HepG2 (cell line): ENCODE data around the gene RRP36. TPM values are rescaled to one million over a fixed set of nuclear protein-coding genes. Genes with fewer than 3 reads are reported as not detected.

Source experiments
- BHLHE40 ChIP-seq: IDR thresholded peaks from 2 replicates; pipeline ENCODE4 v1.6.1; 2011; ENCODE audit warnings: low read length, improper control_type of control experiment
- BORCS8-MEF2B ChIP-seq: sonication (generic); formaldehyde crosslinking; IDR thresholded peaks from 2 replicates; pipeline ENCODE4 v1.8.0; 2022; ENCODE audit warnings: mild to moderate bottlenecking, missing genetic modification reagents
- CREM ChIP-seq, 2 experiments: sonication (generic) in 1 of 2; formaldehyde crosslinking in 1 of 2; IDR thresholded peaks; 2 replicates each; pipeline versions ENCODE4 v1.4.0 to v1.6.1; 2016 to 2020; ENCODE audit warnings: antibody characterized with exemption in 1 of 2, mild to moderate bottlenecking in 1 of 2, missing genetic modification reagents in 1 of 2
- ELK4 ChIP-seq: sonication (generic); formaldehyde crosslinking; IDR thresholded peaks from 2 replicates; pipeline ENCODE4 v1.9.0; 2021; ENCODE audit warnings: missing genetic modification reagents, borderline replicate concordance
- FOXC1 ChIP-seq: sonication (generic); formaldehyde crosslinking; IDR thresholded peaks from 2 replicates; pipeline ENCODE4 v1.8.0; 2022; ENCODE audit warnings: mild to moderate bottlenecking, missing genetic modification reagents, borderline replicate concordance
- FOXK1 ChIP-seq: sonication (generic); formaldehyde crosslinking; IDR thresholded peaks from 2 replicates; pipeline ENCODE4 v1.4.0; 2020; ENCODE audit warnings: low read depth, missing genetic modification reagents, borderline replicate concordance
- GATA4 ChIP-seq: sonication (generic); IDR thresholded peaks from 2 replicates; pipeline ENCODE4 v1.6.1; 2016; ENCODE audit warnings: antibody characterized with exemption, low read depth, borderline replicate concordance
- GMEB2 ChIP-seq: IDR thresholded peaks from 2 replicates; pipeline ENCODE4 v1.6.1; 2016; ENCODE audit warnings: missing biosample characterization, missing genetic modification reagents, low read depth
- MIER3 ChIP-seq: IDR thresholded peaks from 2 replicates; pipeline ENCODE4 v1.6.1; 2016; ENCODE audit warnings: missing compliant biosample characterization, borderline replicate concordance
- NFE2 ChIP-seq: sonication (generic); formaldehyde crosslinking; IDR thresholded peaks from 2 replicates; pipeline ENCODE4 v1.4.0; 2020; ENCODE audit warnings: missing genetic modification reagents
- SIX1 ChIP-seq: sonication (generic); formaldehyde crosslinking; IDR thresholded peaks from 2 replicates; pipeline ENCODE4 v1.4.0; 2020; ENCODE audit warnings: missing genetic modification reagents, borderline replicate concordance
- SNRNP70 ChIP-seq: fragments of 200-400 bp; formaldehyde crosslinking; IDR thresholded peaks from 2 replicates; pipeline ENCODE4 v1.6.1; 2017; ENCODE audit warnings: mild to moderate bottlenecking, low read depth, low read length, moderate library complexity
- SP4 ChIP-seq: sonication (generic); formaldehyde crosslinking; IDR thresholded peaks from 2 replicates; pipeline ENCODE4 v1.8.1; 2023; ENCODE audit warnings: mild to moderate bottlenecking, missing genetic modification reagents
- TBL1XR1 ChIP-seq: fragments of 150-350 bp; IDR thresholded peaks from 2 replicates; pipeline ENCODE4 v1.6.1; 2014; ENCODE audit warnings: borderline replicate concordance, low read length; ENCODE audit not compliant: partially characterized antibody
- ZFP1 ChIP-seq: IDR thresholded peaks from 2 replicates; pipeline ENCODE4 v1.6.1; 2016
- ZNF263 ChIP-seq: sonication (generic); formaldehyde crosslinking; IDR thresholded peaks from 2 replicates; pipeline ENCODE4 v1.4.0; 2020; ENCODE audit warnings: missing genetic modification reagents
- ZNF460 ChIP-seq: sonication (generic); formaldehyde crosslinking; IDR thresholded peaks from 2 replicates; pipeline ENCODE4 v1.5.1; 2020; ENCODE audit warnings: missing genetic modification reagents, mild to moderate bottlenecking, borderline replicate concordance
- ZNF546 ChIP-seq: sonication (generic); formaldehyde crosslinking; conservative IDR thresholded peaks from 2 replicates; pipeline ENCODE4 v1.8.1; 2023; ENCODE audit warnings: mild to moderate bottlenecking, missing genetic modification reagents
- ZNF768 ChIP-seq: sonication (generic); formaldehyde crosslinking; IDR thresholded peaks from 2 replicates; pipeline ENCODE4 v1.4.0; 2020; ENCODE audit warnings: missing genetic modification reagents
- ZNF839 ChIP-seq: sonication (generic); formaldehyde crosslinking; IDR thresholded peaks from 2 replicates; pipeline ENCODE4 v1.4.0; 2020; ENCODE audit warnings: missing genetic modification reagents, mild to moderate bottlenecking, borderline replicate concordance
- ZNF878 ChIP-seq: sonication (generic); formaldehyde crosslinking; IDR thresholded peaks from 2 replicates; pipeline ENCODE4 v1.8.1; 2023; ENCODE audit warnings: mild to moderate bottlenecking, missing genetic modification reagents, moderate library complexity
- polyA plus RNA-seq, 8 experiments: library from polyadenylated mRNA; depleted of rRNA in 3 of 8; stranded (reverse) in 7 of 8; unstranded in 1 of 8; fragments of >200 nt; fragmentation: Illumina TruSeq in 4 of 8; extraction: Trizol in 4 of 8; gene quantifications; 2 replicates each; pipeline versions ENCODE4 v1.2.1 to v1.2.3, GENCODE V29; 2011 to 2016; ENCODE audit warnings: low read depth in 4 of 8, missing spikeins in 1 of 8, mixed read lengths in 1 of 8; ENCODE audit not compliant: insufficient read depth in 1 of 8
- total RNA-seq, 5 experiments: library from RNA; depleted of rRNA; stranded (reverse); fragments of >200 nt; fragmentation: Illumina TruSeq; extraction: Trizol; gene quantifications; 2 replicates each; pipeline ENCODE4 v1.2.3, GENCODE V29; 2016; ENCODE audit warnings: low read depth in 1 of 5
- TF ChIP-seq, protein P1 (sequence below): sonication (generic); formaldehyde crosslinking; IDR thresholded peaks from 2 replicates; pipeline ENCODE4 v1.4.0; 2020; ENCODE audit warnings: mild to moderate bottlenecking, low read depth, missing genetic modification reagents

Gene RRP36
- total and polyA plus RNA-seq, 2 of the 13 experiments (the other 11 are each of a cell fraction or from before 2014, with no cell fraction given): 29.5 to 144 TPM

DNA sequence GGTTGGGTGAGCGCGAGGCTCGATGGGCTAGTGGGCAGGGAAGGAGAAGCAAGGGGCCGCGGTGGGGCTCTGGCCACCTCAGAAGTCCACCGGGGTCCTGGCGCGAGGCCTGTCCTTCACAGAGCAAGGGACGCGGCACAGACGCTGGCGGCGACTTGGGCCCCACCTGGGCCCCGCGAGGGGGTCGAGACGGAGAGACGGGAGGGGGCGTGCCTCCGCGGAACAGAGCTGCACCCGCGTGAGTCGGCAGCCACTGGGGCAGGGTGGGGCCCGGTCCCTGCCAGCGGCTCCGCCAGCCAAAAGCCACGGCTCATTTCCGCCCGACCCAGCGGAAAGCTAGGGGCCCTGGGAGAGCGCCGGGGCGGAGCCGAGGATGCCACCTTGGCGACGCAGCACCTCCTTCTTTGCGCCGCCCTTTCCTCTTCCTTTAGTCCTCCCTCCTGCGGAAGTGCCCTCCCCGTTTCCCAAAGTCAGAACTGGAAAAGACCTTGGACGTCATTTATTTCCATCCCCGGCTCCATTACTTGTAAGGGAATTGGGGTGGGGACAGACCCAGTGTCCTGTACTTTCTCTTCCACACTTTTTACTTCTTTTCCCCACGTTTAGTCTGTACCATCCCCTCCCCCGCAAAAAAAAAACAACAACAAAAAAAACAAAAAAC is 32.3 kb downstream of the RRP36 start, which contains the start of gene CUL7 (continued):
- TF ChIP-seq GATA4: peak; percentile 84
- TF ChIP-seq BHLHE40: no peak
- TF ChIP-seq ZNF546 (CRISPR knock-in tag): peak; percentile 88; the same call in 1 of the 2 replicates
- TF ChIP-seq ZNF263 (CRISPR knock-in tag): peak; percentile 85
- TF ChIP-seq NFE2 (CRISPR knock-in tag): no peak
- TF ChIP-seq ELK4 (CRISPR knock-in tag): no peak
- TF ChIP-seq ZFP1: peak; percentile 51; the same call in 1 of the 2 replicates
- peak; percentile 55 for TF ChIP-seq BORCS8-MEF2B (CRISPR knock-in tag)
- peak; percentile 76; the same call in 1 of the 2 replicates for TF ChIP-seq CREM (IDR thresholded peaks at IDR 0.05)
- no peak for TF ChIP-seq CREM (CRISPR knock-in tag; IDR thresholded peaks at IDR 0.05)
- peak; percentile 97 for TF ChIP-seq FOXC1
- TF ChIP-seq SNRNP70: no peak
- peak; percentile 91 for TF ChIP-seq MIER3 (CRISPR knock-in tag)
- TF ChIP-seq FOXK1: peak; percentile 64
- TF ChIP-seq GMEB2: peak; percentile 69
- TF ChIP-seq SP4 (CRISPR knock-in tag): peak; percentile 86
- no peak; the same call in none of the 2 replicates for TF ChIP-seq ZNF878 (CRISPR knock-in tag)
- no peak for TF ChIP-seq TBL1XR1
- peak; percentile 43; the same call in 1 of the 2 replicates for TF ChIP-seq ZNF460 (CRISPR knock-in tag)
- TF ChIP-seq, protein P1, sequence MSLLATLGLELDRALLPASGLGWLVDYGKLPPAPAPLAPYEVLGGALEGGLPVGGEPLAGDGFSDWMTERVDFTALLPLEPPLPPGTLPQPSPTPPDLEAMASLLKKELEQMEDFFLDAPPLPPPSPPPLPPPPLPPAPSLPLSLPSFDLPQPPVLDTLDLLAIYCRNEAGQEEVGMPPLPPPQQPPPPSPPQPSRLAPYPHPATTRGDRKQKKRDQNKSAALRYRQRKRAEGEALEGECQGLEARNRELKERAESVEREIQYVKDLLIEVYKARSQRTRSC (CRISPR knock-in tag): 0 out of 2 replicates have a peak, but pooled peaks have one; percentile 85
- TF ChIP-seq ZNF768 (CRISPR knock-in tag): peak; percentile 85
- TF ChIP-seq ZNF839 (CRISPR knock-in tag): no peak
- TF ChIP-seq SIX1 (CRISPR knock-in tag): peak; percentile 49; the same call in 1 of the 2 replicates
